Vagina (tissue), 2 donors: ENCODE measurements around the gene RHBDL2. TPM values are rescaled to one million over a fixed set of nuclear protein-coding genes. Genes with fewer than 3 reads are reported as not detected.
A peak's percentile ranks its signal among the peaks of the same experiment; 100 is the strongest.

ENCODE experiments used
- DNase-seq, 2 donors: peaks; one replicate each; pipeline ENCODE4 v3.0.0-alpha.2; 2017; ENCODE audit errors: extremely low spot score in 2 of 2
- H3K27ac ChIP-seq: fragments of 200-600 bp; sonication (generic); one replicate; pipeline ENCODE4 v1.5.1; 2019
- H3K27me3 ChIP-seq: fragments of 200-600 bp; sonication (generic); one replicate; pipeline ENCODE4 v1.5.1; 2019
- H3K36me3 ChIP-seq, 2 donors: fragments of 200-600 bp; sonication (generic); one replicate each; pipeline ENCODE4 v1.5.1; 2017 to 2019
- H3K4me1 ChIP-seq: fragments of 200-600 bp; sonication (generic); one replicate; pipeline ENCODE4 v1.5.1; 2019
- H3K4me3 ChIP-seq, 2 donors: fragments of 200-600 bp; sonication (generic); 1 replicate in 1 of 2; 2 replicates in 1 of 2; pipeline ENCODE4 v1.5.1; 2016 to 2019
- H3K9me3 ChIP-seq: fragments of 200-600 bp; sonication (generic); one replicate; pipeline ENCODE4 v1.5.1; 2019
- POLR2A ChIP-seq, 2 donors: fragments of 450-650 bp; IDR thresholded peaks; one replicate each; pipeline ENCODE4 v1.6.1; 2017; ENCODE audit warnings: antibody characterized with exemption in 2 of 2, mild to moderate bottlenecking in 2 of 2, moderate library complexity in 2 of 2
- POLR2AphosphoS5 ChIP-seq, 2 donors: sonication (generic); formaldehyde crosslinking; IDR thresholded peaks; one replicate each; pipeline ENCODE4 v1.9.0; 2017; ENCODE audit warnings: antibody characterized with exemption in 2 of 2, mild to moderate bottlenecking in 2 of 2, low read depth in 1 of 2; ENCODE audit not compliant: insufficient read depth in 1 of 2
- intact Hi-C: fragments of 100-400 bp; cut with DNase I; formaldehyde crosslinking; loops from one replicate; pipeline ENCODE4 v1.15.1; 2023
- total RNA-seq: library from RNA; depleted of rRNA; stranded (reverse); fragments of >200 nt; gene quantifications from one replicate; pipeline ENCODE4 v1.2.3, GENCODE V29; 2016
- TF ChIP-seq, protein P1 (sequence below), 3 experiments: fragments of 450-650 bp in 2 of 3; fragments of 200-600 bp in 1 of 3; sonication (generic) in 1 of 3; IDR thresholded peaks; one replicate each; pipeline ENCODE4 v1.5.1; 2017 to 2019; ENCODE audit warnings: antibody characterized with exemption in 3 of 3, mild to moderate bottlenecking in 2 of 3, moderate library complexity in 2 of 3

Gene RHBDL2
- total RNA-seq, 1 donor from 2014 or later: 9.6 TPM

DNA sequence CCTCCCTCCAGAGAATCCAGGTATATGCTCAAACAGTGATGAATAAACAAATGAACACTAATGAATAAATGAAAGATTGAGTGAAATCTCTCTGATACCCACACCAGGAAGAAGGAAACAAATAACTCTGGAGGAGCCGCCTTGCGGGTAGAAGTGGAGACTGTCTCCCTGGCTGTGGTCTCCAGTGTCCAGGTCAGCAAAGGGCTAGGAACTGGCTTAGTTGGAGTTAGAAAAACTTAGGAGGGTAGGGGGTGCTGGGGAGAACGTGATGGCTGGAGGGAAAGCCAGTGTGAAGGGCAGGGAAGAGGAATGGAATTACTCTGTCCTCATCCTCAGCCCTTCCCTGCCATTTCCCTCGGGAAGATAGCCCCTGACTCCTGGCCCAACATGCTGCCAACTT is 537 bp downstream of the RHBDL2 start:
- TF ChIP-seq POLR2AphosphoS5 (IDR thresholded peaks at IDR 0.05; ENCODE audit: insufficient read depth in 1 of 2, low read depth in 1 of 2) (no peak), POLR2A (IDR thresholded peaks at IDR 0.05) (no peak)
- TF ChIP-seq, protein P1, sequence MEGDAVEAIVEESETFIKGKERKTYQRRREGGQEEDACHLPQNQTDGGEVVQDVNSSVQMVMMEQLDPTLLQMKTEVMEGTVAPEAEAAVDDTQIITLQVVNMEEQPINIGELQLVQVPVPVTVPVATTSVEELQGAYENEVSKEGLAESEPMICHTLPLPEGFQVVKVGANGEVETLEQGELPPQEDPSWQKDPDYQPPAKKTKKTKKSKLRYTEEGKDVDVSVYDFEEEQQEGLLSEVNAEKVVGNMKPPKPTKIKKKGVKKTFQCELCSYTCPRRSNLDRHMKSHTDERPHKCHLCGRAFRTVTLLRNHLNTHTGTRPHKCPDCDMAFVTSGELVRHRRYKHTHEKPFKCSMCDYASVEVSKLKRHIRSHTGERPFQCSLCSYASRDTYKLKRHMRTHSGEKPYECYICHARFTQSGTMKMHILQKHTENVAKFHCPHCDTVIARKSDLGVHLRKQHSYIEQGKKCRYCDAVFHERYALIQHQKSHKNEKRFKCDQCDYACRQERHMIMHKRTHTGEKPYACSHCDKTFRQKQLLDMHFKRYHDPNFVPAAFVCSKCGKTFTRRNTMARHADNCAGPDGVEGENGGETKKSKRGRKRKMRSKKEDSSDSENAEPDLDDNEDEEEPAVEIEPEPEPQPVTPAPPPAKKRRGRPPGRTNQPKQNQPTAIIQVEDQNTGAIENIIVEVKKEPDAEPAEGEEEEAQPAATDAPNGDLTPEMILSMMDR (IDR thresholded peaks at IDR 0.05): no peak
- Histone ChIP-seq H3K9me3 (no peaks in the 10 kb centered on the region), H3K27me3 (no peaks in the 10 kb centered on the region), H3K27ac (no peak overlapping the region), H3K4me3 (peak overlapping the region; percentile 34 to 45), H3K4me1 (peaks cover 6% of the 10 kb centered on the region), H3K36me3 (no peaks in the 10 kb centered on the region)
- no peak for DNase-seq
- intact Hi-C loops: no loop called here

DNA sequence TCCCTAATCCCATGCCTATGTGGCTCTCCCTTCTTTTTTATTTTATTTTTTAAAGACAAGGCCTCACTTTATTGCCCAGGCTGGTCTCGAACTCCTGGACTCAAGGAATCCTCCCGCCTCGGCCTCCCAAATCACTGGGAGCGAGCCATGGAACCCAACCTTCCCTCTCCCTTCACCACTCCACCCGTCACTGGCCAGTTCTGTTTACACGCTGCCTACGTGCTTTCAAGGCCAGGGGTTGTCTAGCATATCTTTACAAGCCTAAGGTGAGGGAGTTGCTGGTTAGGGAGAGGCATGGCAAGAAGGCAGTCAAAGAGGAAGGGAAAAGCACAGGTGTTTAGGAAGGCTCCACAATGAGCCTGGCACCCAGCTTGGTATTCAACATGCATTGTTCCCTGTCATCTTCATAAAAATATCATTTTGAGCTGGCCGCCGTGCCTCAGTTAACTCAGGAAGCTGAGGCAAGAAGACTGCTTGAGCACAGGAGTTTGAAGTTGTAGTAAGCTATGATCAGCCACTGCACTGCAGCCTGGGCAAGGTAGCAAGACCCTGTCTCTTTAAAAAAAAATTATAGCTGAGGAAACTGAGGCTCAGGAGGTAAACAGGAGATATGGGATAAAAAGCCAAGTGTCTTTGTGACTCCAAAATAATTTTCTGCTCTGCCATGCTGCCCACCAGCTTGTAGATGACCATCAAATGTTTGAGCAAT is 1.1 kb downstream of the RHBDL2 start:
- Histone ChIP-seq H3K4me3 (peak overlapping the region in 1 of 2 donors; percentile 45), H3K36me3 (no peaks in the 10 kb centered on the region), H3K27me3 (no peaks in the 10 kb centered on the region), H3K27ac (no peak overlapping the region), H3K9me3 (no peaks in the 10 kb centered on the region), H3K4me1 (peaks cover 6% of the 10 kb centered on the region)
- intact Hi-C loops: no loop called here
- DNase-seq: no peak
- TF ChIP-seq POLR2A (IDR thresholded peaks at IDR 0.05) (no peak), POLR2AphosphoS5 (IDR thresholded peaks at IDR 0.05; ENCODE audit: insufficient read depth in 1 of 2, low read depth in 1 of 2) (no peak)
- TF ChIP-seq, protein P1 (IDR thresholded peaks at IDR 0.05): no peak

DNA sequence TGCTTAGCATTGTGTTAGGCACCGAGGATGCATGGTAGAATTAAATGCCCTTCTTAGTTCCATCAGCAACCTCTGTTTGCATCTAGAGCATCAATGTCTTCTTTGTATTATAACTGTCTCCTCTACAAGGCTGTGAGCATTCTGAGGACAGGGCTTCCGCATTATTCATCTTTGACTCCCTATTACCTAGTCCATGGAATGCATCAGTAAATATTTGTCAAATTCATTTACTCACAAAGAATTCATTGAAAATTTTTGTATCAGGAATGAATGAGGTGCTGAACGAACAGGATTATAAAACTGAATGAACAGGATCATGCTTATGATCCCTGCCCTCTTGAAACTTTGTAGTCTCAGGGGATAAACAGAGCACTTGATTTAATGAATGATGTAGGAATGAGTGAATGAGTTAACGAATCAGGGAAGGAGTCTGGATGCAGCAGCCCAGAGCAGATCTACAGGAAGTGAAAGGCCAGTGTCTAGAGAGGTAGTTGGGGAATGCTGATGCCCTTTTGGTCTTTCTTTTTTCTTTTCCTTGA is 2.8 kb downstream of the RHBDL2 start:
- H3K4me1 ChIP-seq: peaks cover 6% of the 10 kb centered on the region
- H3K9me3 ChIP-seq: no peaks in the 10 kb centered on the region
- H3K27ac ChIP-seq: no peak overlapping the region
- no peak for TF ChIP-seq POLR2AphosphoS5 (IDR thresholded peaks at IDR 0.05; ENCODE audit: insufficient read depth in 1 of 2, low read depth in 1 of 2)
- no peak for TF ChIP-seq POLR2A (IDR thresholded peaks at IDR 0.05)
- TF ChIP-seq, protein P1 (IDR thresholded peaks at IDR 0.05): no peak
- H3K36me3 ChIP-seq: no peaks in the 10 kb centered on the region
- no peak overlapping the region for H3K4me3 ChIP-seq
- no peaks in the 10 kb centered on the region for H3K27me3 ChIP-seq
- intact Hi-C loops: no loop called here
- DNase-seq: no peak

DNA sequence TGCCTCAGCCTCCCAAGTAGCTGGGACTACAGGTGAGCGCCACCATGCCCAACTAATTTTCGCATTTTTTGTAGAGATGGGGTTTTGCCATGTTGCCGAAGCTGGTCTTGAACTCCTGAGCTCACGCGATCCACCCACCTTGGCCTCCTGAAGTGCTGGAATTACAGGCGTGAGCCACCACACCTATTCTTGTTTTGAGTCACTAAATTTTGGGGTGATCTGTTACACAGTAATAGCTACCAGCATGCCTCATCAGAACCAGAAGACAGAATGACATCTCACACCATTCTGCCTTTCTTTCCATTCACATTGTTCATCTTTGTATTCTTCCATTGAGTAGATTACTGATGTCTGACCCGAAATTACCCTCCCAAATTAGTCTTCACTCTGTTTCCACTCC is 9.1 kb downstream of the RHBDL2 start:
- intact Hi-C loops: no loop called here
- TF ChIP-seq POLR2A (IDR thresholded peaks at IDR 0.05) (no peak), POLR2AphosphoS5 (IDR thresholded peaks at IDR 0.05; ENCODE audit: insufficient read depth in 1 of 2, low read depth in 1 of 2) (no peak)
- TF ChIP-seq, protein P1 (IDR thresholded peaks at IDR 0.05): no peak
- no peak for DNase-seq

DNA sequence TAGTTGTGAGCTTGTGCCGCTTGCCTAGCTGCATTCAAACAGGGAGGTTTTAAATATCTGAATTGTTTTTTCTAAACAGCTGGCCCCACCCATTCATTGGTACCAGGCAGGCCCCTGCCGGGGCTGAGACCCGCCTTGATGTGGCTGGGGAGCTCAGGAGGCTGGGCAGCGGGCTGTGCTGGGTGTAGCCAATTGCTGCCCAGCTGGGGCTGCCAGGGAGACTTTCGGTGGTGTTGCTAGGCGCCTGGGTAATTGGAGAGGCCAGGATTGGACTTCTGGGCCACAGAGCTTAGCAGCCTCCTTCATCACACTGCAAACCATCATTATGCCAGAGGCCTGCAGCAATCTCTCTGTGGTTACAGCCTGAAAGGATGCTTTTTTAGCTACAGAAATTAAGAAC is 12.2 kb downstream of the RHBDL2 start:
- Histone ChIP-seq H3K9me3 (no peaks in the 10 kb centered on the region), H3K27ac (no peak overlapping the region), H3K27me3 (no peaks in the 10 kb centered on the region), H3K4me3 (no peak overlapping the region), H3K36me3 (no peaks in the 10 kb centered on the region), H3K4me1 (no peaks in the 10 kb centered on the region)
- TF ChIP-seq POLR2AphosphoS5 (IDR thresholded peaks at IDR 0.05; ENCODE audit: insufficient read depth in 1 of 2, low read depth in 1 of 2) (no peak), POLR2A (IDR thresholded peaks at IDR 0.05) (no peak)
- TF ChIP-seq, protein P1 (IDR thresholded peaks at IDR 0.05): no peak
- intact Hi-C loops: no loop called here
- DNase-seq: no peak

More for the DNA sequence above, 9.1 kb downstream of the RHBDL2 start:
- Histone ChIP-seq H3K9me3 (no peaks in the 10 kb centered on the region), H3K27me3 (no peaks in the 10 kb centered on the region), H3K4me1 (no peaks in the 10 kb centered on the region), H3K27ac (no peak overlapping the region), H3K36me3 (no peaks in the 10 kb centered on the region), H3K4me3 (no peak overlapping the region)
